ENCODE results near the gene HK3.

HK3 gene

DNA sequence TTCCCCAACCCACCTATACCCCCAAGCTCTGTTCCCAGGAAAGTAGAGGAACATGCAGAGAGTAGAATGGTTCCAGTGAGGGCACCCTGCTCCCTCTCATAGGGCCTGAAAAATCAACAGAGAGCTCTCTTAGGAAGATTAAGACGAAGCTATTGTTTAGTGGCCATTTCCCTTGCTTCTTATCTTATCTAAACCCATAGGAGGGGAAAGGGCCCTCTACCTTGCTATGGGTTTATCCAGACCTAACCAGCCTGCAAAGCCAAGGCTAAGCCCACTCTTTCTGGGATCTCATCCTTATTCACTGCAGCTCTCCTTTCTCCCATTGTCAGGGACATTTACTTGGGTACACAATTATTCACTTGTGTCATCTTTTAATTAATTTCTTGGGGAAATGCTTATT is 39.3 kb upstream of the HK3 start:
- in situ Hi-C loops (cut with MboI; ENCODE audit: low sequenced_read_pairs, unreplicated experiment), result no loop called here

DNA sequence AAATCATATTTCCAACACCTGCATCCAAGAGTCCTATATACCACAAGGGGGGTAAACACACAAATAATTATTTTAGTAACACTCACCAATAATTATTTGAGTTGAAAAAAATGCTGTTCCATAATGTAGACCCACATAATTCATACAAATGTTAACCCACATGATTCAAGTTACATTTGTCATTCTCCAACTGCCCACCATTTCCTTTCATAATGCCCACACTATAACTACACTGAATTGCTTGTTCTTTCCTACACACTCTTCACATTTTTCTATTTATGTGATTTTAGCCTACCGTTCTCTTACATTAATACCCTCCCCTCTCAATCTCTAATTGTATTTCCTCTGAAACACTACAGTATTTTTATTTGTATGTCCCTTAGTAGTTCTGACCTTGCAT is 35.9 kb upstream of the HK3 start:
- TF ChIP-seq, protein P1, sequence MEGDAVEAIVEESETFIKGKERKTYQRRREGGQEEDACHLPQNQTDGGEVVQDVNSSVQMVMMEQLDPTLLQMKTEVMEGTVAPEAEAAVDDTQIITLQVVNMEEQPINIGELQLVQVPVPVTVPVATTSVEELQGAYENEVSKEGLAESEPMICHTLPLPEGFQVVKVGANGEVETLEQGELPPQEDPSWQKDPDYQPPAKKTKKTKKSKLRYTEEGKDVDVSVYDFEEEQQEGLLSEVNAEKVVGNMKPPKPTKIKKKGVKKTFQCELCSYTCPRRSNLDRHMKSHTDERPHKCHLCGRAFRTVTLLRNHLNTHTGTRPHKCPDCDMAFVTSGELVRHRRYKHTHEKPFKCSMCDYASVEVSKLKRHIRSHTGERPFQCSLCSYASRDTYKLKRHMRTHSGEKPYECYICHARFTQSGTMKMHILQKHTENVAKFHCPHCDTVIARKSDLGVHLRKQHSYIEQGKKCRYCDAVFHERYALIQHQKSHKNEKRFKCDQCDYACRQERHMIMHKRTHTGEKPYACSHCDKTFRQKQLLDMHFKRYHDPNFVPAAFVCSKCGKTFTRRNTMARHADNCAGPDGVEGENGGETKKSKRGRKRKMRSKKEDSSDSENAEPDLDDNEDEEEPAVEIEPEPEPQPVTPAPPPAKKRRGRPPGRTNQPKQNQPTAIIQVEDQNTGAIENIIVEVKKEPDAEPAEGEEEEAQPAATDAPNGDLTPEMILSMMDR (IDR thresholded peaks at IDR 0.05; ENCODE audit: borderline replicate concordance, control extremely low read depth, extremely low read depth, insufficient read depth, missing control alignments), result no peak
- in situ Hi-C loops (cut with MboI; ENCODE audit: low sequenced_read_pairs, unreplicated experiment), result no loop called here
- DNase-seq (ENCODE audit: low spot score), result no peak

More for the DNA sequence above, 39.3 kb upstream of the HK3 start:
- TF ChIP-seq, protein P1 (IDR thresholded peaks at IDR 0.05; ENCODE audit: borderline replicate concordance, control extremely low read depth, extremely low read depth, insufficient read depth, missing control alignments), result no peak
- no peak for DNase-seq (ENCODE audit: low spot score)

DNA sequence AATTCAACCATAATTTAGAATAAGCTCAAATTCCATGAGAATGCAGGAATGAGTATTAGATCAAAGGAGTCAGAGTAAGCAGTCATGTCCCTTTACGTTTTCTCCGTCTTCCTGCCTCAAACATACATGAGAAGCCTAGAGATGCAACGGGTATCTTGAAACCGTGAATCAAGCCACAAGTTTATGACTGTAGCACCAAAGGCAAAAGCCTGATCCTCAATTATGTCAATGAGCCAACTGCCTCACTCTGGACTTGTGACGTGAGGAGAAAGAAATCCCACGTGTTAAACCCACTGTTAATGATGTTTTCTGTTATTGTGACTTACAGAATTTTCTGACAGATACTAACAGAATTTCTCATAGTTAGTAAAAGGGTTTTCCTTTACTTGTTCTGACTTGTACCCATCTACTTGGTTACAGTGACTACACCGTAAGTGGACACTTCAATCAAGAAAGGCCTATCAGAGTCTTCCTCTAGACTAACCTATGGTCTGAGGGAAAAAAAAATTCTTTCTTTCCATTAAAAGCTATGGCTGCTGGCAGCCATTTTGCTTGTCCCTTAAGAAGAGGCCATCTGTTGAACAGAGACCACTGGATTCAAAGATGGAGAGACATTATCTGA is 35.3 kb upstream of the HK3 start:
- TF ChIP-seq, protein P1 (IDR thresholded peaks at IDR 0.05; ENCODE audit: borderline replicate concordance, control extremely low read depth, extremely low read depth, insufficient read depth, missing control alignments), result no peak
- in situ Hi-C loops (cut with MboI; ENCODE audit: low sequenced_read_pairs, unreplicated experiment), result no loop called here

DNA sequence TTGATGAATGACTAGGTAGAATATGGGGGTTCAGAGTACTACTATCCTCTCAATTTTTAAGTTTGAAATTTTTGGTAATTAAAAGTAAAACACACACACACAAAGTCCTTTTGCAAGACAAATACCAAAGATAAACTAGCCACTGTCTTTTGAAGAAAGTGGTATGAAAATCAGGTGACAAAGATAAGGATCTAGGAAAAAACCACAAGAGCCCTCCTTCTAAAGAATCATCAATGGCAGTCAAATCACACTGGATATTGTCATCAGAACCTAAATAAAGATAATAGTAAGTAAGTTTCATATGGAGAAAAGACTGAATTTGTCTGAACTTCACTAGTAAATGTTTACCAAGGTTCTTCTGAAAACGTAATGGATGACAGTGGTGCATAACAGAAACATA is 30.5 kb upstream of the HK3 start:
- in situ Hi-C loops (cut with MboI; ENCODE audit: low sequenced_read_pairs, unreplicated experiment), result no loop called here
- no peak for DNase-seq (ENCODE audit: low spot score)
- TF ChIP-seq, protein P1 (IDR thresholded peaks at IDR 0.05; ENCODE audit: borderline replicate concordance, control extremely low read depth, extremely low read depth, insufficient read depth, missing control alignments), result no peak

More for the DNA sequence above, 35.3 kb upstream of the HK3 start:
- DNase-seq (ENCODE audit: low spot score), result no peak

DNA sequence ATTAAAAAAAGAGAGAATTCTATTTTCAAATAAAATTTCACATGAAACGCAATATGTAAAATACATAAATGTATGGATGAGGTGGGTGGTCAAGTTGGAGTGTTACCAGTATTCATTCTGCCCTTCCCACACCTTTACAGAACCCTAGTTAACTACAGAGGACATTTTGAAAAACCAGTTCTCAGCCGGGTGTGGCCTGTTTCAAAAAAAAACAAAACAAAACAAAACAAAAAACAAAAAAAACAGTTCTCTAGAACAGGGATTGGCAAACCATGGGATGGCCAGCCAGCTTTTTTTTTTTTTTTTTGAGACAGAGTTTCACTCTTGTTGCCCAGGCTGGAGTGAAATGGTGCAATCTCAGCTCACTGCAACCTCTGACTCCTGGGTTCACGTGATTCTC is 28.4 kb upstream of the HK3 start:
- DNase-seq (ENCODE audit: low spot score), result no peak
- in situ Hi-C loops (cut with MboI; ENCODE audit: low sequenced_read_pairs, unreplicated experiment), result no loop called here
- TF ChIP-seq, protein P1 (IDR thresholded peaks at IDR 0.05; ENCODE audit: borderline replicate concordance, control extremely low read depth, extremely low read depth, insufficient read depth, missing control alignments), result no peak

DNA sequence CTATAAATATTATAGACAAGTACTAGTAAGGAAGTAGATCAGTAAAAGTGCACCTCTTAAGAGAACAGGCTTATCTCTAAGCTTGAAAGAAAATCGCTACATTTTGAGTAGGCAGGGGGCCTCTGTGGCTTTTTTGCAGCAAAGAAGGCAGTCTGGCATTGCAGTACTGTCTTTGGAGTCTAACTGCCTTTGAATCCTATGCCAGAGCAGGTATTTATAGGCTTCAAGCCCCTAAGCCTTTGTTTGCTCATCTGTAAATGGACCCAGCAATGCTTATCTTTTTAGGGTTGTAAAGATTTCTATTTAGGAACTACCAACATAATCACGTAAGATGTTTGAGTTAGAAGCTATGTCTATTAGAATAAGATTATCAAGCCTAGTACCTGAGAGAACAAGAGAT is 23.7 kb upstream of the HK3 start:
- no peak for DNase-seq (ENCODE audit: low spot score)
- TF ChIP-seq, protein P1 (IDR thresholded peaks at IDR 0.05; ENCODE audit: borderline replicate concordance, control extremely low read depth, extremely low read depth, insufficient read depth, missing control alignments), result no peak
- in situ Hi-C loops (cut with MboI; ENCODE audit: low sequenced_read_pairs, unreplicated experiment), result no loop called here

Measured in GM13976 (cell line).